Vagina (tissue), 2 donors: ENCODE data around the gene F12.

ENCODE experiments used
- POLR2A ChIP-seq, 2 donors: fragments of 450-650 bp; IDR thresholded peaks; one replicate each; pipeline ENCODE4 v1.6.1; 2017; ENCODE audit warnings: antibody characterized with exemption in 2 of 2, mild to moderate bottlenecking in 2 of 2, moderate library complexity in 2 of 2
- POLR2AphosphoS5 ChIP-seq, 2 donors: sonication (generic); formaldehyde crosslinking; IDR thresholded peaks; one replicate each; pipeline ENCODE4 v1.9.0; 2017; ENCODE audit warnings: antibody characterized with exemption in 2 of 2, mild to moderate bottlenecking in 2 of 2, low read depth in 1 of 2; ENCODE audit not compliant: insufficient read depth in 1 of 2
- TF ChIP-seq, protein P1 (sequence below), 3 experiments: fragments of 450-650 bp in 2 of 3; fragments of 200-600 bp in 1 of 3; sonication (generic) in 1 of 3; IDR thresholded peaks; one replicate each; pipeline ENCODE4 v1.5.1; 2017 to 2019; ENCODE audit warnings: antibody characterized with exemption in 3 of 3, mild to moderate bottlenecking in 2 of 3, moderate library complexity in 2 of 3

- TF ChIP-seq POLR2A (IDR thresholded peaks at IDR 0.05) = no peak
- TF ChIP-seq, protein P1, sequence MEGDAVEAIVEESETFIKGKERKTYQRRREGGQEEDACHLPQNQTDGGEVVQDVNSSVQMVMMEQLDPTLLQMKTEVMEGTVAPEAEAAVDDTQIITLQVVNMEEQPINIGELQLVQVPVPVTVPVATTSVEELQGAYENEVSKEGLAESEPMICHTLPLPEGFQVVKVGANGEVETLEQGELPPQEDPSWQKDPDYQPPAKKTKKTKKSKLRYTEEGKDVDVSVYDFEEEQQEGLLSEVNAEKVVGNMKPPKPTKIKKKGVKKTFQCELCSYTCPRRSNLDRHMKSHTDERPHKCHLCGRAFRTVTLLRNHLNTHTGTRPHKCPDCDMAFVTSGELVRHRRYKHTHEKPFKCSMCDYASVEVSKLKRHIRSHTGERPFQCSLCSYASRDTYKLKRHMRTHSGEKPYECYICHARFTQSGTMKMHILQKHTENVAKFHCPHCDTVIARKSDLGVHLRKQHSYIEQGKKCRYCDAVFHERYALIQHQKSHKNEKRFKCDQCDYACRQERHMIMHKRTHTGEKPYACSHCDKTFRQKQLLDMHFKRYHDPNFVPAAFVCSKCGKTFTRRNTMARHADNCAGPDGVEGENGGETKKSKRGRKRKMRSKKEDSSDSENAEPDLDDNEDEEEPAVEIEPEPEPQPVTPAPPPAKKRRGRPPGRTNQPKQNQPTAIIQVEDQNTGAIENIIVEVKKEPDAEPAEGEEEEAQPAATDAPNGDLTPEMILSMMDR (IDR thresholded peaks at IDR 0.05) = no peak
- no peak for TF ChIP-seq POLR2AphosphoS5 (IDR thresholded peaks at IDR 0.05; ENCODE audit: insufficient read depth in 1 of 2, low read depth in 1 of 2)
These were observed 56.3 kb downstream of the F12 start for GRCh38 chr5:177353093-177353492.
